GM11168 (cell line): ENCODE data around the gene PQBP1.
"Not testable (repeated sequence)": the region's sequence is repeated elsewhere in the genome, so short reads cannot be mapped to it uniquely, and the experiment has no call there.

ENCODE experiments used
- in situ Hi-C: fragments of 300-500 bp; cut with MboI; formaldehyde crosslinking; loops from one replicate; pipeline ENCODE4 v1.12.0; 2022; ENCODE audit warnings: low sequenced_read_pairs; ENCODE audit not compliant: unreplicated experiment

The PQBP1 gene

GRCh38 chrX:48897625-48898306 lies at the start of gene PQBP1, which contains the start of gene TIMM17B:
Gene PQBP1 (plus strand): TSS chrX:48897930. CDS start chrX:48898510, 580 bp downstream.
Gene TIMM17B (minus strand): TSS chrX:48897768. CDS start chrX:48897749, 19 bp downstream.
- in situ Hi-C loops, result no loop called here

GRCh38 chrX:48848847-48849246 lies 48.9 kb upstream of the PQBP1 start:
- in situ Hi-C loops, result no loop called here

- in situ Hi-C loops, result no loop called here
These were observed 44.9 kb upstream of the PQBP1 start for GRCh38 chrX:48852857-48853256.

DNA sequence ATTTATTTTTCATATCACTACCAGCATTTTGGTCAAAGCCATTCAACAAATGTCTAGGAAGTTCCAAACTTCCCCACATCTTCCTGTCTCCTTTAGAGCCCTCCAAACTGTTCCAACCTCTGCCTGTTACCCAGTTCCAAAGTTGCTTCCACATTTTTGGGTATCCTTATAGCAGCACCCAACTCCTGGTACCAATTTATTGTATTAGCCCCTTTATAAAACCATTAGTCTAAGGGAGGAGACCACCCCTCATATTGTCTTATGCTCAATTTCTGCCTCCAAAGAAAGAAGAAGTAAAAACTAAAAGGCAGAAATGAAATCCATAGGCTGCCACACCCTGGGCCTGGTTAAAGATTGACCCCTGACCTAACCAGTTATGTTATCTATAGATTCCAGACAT lies 44.2 kb upstream of the PQBP1 start:
- in situ Hi-C loops, result not testable (repeated sequence)

GRCh38 chrX:48854121-48854804 lies 43.5 kb upstream of the PQBP1 start:
- in situ Hi-C loops, result not testable (repeated sequence)

DNA sequence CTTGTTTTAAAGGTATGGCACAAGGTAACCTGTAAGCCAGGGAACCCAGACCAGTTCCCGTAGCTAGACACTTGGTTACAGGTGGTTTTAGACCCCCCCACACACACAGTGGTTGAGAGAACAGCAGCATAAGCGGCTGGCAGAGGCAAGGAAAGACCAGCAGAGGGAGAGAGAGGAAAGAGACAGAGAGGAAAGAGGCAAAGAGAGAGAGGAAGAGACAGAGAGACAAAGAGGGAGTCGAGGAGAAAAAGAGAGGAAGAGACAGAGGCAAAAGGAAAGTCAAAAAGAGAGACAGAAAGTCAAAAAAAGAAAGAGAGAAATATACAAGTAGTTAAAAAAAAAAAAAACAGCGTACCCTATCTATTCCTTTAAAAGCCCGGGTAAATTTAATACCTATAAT lies 42.8 kb upstream of the PQBP1 start:
- in situ Hi-C loops, result no loop called here

- in situ Hi-C loops, result no loop called here
These were observed 33.5 kb upstream of the PQBP1 start for GRCh38 chrX:48864210-48864609.

GRCh38 chrX:48872017-48872416 lies 25.7 kb upstream of the PQBP1 start:
- in situ Hi-C loops, result not testable (repeated sequence)

- in situ Hi-C loops, result not testable (repeated sequence)
These were observed 20.8 kb upstream of the PQBP1 start for GRCh38 chrX:48876944-48877343.

- in situ Hi-C loops, result no loop called here
These were observed 14.0 kb upstream of the PQBP1 start for GRCh38 chrX:48883729-48884128.

GRCh38 chrX:48886586-48886985 lies 11.1 kb upstream of the PQBP1 start:
- in situ Hi-C loops, result not testable (repeated sequence)

DNA sequence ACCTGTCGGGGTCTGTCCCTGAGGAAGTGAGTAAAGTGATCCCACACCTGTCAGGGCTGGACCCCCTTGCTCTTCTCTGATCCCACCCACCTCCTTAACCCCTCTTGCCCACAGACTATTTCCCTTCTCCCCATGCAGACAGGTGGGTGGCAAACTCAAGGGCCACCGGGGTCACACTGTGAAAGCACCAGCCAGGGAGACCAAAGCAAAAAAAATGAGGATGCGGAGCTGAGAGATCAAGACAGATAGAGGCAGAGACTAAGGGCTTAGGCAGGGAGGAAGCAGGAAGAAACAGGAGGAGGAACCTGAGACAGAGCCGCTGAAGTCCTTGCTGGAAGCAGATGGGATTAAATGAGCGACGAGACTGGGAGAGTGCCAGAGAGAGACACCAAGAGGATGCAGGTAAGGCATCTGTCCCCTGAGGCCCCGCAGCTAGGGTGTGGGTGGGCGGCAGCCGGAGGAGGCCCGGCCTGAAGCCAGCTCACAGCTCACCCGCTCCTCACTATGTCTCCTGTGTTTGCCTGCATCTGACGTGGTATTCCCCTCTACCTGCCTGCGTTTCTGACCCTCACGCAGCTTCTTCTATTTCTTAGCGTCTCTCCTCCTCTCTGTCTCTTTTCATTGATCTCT lies 7.3 kb upstream of the PQBP1 start:
- in situ Hi-C loops, result no loop called here

GRCh38 chrX:48890934-48891401 lies 6.8 kb upstream of the PQBP1 start:
- in situ Hi-C loops, result no loop called here

DNA sequence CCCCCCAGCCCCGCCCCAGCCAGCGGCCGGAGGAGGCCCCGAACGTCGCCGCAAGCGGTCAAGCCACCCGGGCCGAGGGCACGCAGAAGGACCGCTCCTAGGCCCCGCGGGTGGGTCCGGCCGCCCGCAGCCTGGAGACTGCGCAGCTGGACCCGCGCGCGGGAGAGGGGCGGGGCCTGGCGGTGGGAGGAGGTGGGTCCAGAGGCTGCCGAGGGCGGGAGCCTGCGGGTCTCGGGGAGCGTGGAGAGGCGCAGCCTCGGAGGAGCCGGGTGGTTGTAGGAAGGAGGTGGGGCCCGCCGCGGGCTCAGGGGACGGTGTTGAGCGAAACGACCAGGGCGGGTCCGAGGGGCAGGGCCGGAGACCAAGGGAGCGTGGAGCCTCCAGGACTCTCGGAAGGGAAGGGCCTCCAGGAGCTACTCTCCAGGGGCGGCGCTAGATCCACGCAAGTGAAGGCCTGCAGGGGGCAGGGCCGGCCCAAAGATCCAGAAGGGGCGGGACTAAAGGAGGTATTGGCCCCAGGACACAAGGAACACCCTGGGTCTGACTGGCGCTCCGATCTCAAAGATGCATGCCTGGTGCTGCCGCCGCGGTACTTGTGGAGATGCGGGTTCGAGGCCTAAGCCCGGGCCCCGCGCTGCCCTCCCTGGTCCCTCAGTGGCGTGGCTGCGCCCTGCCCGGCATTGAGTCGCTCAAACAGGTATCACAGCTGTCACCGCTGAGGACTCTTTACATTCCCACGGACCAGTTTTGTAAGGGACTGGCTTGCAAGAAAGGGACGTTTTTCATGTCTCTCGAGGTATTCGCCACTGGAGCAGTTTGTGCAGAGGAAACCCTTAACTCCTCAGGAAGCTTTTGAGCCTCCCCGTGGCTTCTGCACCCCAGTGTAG lies 6.1 kb upstream of the PQBP1 start:
- in situ Hi-C loops, result no loop called here

DNA sequence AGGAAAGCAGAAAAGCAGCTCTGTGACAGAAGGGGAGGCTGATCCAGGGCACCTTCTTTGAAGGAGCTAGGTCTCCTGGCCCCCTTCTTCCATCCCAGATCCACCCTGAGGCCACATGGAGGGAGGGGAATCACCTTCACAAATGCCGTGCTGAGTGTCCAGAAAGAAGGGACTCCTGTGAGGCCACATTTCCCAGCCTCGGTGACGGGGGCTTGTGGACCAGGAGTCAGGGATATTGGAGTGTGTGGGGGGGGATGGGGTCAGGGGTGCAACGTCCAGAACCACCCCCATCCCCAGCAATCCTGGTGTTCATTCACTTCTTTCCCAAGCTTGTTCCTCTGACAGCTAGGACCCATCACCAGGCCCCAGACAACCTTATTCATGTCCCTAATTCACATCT lies 4.8 kb upstream of the PQBP1 start:
- in situ Hi-C loops, result no loop called here

DNA sequence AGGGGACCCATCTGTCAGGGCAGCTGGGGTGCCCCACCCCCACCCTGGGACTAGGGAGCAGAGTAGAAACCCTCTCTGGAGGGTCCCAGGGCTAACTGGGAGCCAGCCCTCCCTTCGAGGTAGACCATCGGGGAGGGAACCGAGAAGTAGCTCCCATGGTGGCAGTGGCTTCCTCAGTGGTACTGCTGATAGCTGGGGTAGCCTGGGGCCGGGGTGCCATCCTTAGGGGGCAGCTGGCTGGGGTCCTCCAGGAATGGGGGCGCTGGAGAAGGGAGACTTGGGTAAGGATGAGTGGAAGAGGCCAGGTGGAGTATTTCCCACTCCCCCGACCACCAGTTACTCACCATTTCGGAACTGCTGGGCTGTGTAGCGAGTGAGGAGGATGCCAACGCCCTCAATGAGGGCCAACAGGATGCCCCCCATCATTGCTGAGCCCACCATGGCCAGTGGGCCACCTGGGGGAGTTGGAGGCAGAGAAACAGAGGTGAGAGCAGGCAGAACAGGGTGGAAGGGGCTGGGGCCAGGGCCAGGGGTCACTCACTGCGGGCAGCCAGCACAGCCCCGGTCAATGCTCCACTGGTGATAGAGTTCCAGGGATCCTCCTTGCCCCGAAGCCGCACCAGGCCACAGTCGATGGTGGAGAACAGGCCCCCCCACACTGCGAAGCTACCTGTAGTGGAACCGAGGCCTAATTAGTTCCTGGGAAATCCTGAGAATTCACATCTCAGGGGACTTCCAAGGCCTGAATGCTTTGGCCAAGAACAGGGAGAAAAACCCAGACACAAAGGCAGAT lies 4.0 kb upstream of the PQBP1 start:
- in situ Hi-C loops, result no loop called here

DNA sequence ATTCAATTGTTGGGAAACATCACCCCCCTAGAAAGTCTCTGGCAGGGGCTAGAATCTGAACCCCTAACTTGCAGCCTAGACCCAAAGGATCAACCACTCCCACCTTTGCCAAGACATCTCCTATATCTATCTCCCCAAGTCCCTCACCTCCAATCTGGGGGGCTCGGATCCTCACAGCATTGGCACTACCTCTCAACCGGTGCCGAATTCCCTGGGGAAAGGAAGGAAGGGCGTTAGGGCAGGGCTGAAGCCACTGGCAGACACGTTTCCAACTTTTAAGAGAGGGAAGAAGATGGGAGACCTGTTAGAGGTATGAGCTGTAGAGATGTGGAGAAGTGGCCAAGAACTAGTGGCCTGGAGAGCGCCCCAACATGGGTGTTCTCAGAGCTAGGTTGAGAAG lies 2.8 kb upstream of the PQBP1 start:
- in situ Hi-C loops, result no loop called here

- in situ Hi-C loops, result no loop called here
These were observed 1.1 kb upstream of the PQBP1 start for GRCh38 chrX:48896611-48897011.

- in situ Hi-C loops, result no loop called here
These were observed 539 bp upstream of the PQBP1 start for GRCh38 chrX:48897157-48897624.

DNA sequence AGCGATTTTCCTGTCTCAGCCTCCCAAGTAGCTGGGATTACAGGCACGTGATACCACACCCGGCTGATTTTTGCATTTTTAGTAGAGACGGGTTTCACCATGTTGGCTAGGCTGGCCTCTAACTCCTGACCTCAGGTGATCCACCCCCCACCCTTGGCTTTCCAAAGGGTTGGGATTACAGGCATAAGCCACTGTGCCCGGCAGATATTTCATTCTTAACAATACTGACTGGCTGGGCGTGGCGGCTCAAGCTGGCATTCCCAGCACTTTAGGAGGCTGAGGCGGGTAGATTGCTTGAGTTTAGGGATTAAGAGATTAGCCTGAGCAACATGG lies 1.3 kb downstream of the PQBP1 start:
- in situ Hi-C loops, result no loop called here
